ENCODE results near the gene MYCL. TPM values are rescaled to one million over a fixed set of nuclear protein-coding genes. Genes with fewer than 3 reads are reported as not detected.

The MYCL gene
- total and polyA plus RNA-seq, 2 of the 13 experiments (the other 11 are each of a cell fraction or from before 2014, with no cell fraction given), result 0.31 to 1.7 TPM

DNA sequence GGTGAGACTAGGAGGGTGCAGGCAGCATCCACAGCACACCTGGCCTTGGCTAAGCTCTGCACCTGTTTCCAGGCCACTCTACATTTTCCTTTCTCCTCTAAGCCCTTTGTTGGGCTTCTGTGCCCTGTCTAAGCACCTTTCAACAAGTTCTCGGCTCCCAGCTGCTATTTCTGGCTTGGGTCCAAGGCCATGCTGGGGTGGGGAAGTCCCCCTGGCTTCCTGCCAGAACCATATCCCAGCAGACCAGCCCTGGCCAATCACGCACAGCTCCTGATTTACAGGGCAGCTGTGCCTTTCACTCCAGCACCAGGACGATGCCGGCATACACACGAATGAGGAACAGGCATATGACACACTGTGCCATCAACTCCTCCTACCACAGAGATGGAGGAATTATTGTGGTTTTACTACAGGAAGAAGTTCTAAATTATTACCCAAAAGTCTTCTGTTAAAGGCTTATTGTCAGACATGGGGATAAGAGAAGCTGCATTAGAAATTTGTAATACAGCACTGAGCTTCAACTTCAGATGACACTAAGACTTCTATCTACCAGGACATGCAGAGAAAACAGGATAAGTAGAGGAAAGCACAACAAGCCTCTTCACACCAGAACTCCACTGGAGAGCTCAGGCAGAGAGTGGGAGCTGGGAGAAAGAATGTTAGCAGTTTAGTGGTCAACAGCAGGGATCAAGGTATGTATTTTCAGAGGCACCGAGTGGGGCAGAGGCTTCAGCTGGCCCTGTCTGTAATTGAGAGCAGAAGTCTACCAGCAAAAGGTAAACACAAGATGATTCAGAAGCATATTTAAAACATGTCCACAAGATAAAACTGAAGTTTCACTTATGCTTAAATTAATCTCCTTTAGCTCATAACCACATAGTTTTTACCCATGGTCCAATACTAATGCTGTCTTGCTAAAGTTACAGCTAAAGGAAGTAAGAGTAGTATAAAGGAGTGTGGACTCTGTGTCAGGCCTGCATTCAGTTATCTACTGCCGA lies 55.8 kb downstream of the MYCL start (continued):
- TF ChIP-seq ZBTB40 (IDR thresholded peaks at IDR 0.05) (no peak), ZBTB40 (CRISPR knock-in tag; IDR thresholded peaks at IDR 0.05) (no peak; the same call in 1 of the 2 replicates), NONO (IDR thresholded peaks at IDR 0.05) (no peak), NONO (CRISPR knock-in tag; conservative IDR thresholded peaks at IDR 0.05) (0 out of 2 replicates have a peak, but pooled peaks have one; percentile 38), SCMH1 (CRISPR knock-in tag; IDR thresholded peaks at IDR 0.05; ENCODE audit: borderline replicate concordance) (no peak), ZNF430 (CRISPR knock-in tag; IDR thresholded peaks at IDR 0.05) (no peak), SMYD3 (CRISPR knock-in tag; IDR thresholded peaks at IDR 0.05) (no peak), MAFK (conservative IDR thresholded peaks at IDR 0.05 in 1 of 2, IDR thresholded peaks at IDR 0.05 in 1 of 2; ENCODE audit: low read length in 2 of 2) (no peak)
- TF ChIP-seq, protein P1, sequence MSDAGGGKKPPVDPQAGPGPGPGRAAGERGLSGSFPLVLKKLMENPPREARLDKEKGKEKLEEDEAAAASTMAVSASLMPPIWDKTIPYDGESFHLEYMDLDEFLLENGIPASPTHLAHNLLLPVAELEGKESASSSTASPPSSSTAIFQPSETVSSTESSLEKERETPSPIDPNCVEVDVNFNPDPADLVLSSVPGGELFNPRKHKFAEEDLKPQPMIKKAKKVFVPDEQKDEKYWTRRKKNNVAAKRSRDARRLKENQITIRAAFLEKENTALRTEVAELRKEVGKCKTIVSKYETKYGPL (CRISPR knock-in tag; IDR thresholded peaks at IDR 0.05), result no peak
- TF ChIP-seq, protein P2, sequence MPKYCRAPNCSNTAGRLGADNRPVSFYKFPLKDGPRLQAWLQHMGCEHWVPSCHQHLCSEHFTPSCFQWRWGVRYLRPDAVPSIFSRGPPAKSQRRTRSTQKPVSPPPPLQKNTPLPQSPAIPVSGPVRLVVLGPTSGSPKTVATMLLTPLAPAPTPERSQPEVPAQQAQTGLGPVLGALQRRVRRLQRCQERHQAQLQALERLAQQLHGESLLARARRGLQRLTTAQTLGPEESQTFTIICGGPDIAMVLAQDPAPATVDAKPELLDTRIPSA (CRISPR knock-in tag; IDR thresholded peaks at IDR 0.05; ENCODE audit: borderline replicate concordance), result no peak
- TF ChIP-seq, protein P3, sequence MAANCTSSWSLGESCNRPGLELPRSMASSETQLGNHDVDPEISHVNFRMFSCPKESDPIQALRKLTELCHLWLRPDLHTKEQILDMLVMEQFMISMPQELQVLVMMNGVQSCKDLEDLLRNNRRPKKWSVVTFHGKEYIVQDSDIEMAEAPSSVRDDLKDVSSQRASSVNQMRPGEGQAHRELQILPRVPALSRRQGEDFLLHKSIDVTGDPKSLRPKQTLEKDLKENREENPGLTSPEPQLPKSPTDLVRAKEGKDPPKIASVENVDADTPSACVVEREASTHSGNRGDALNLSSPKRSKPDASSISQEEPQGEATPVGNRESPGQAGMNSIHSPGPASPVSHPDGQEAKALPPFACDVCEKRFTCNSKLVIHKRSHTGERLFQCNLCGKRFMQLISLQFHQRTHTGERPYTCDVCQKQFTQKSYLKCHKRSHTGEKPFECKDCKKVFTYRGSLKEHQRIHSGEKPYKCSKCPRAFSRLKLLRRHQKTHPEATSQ (CRISPR knock-in tag; IDR thresholded peaks at IDR 0.05; ENCODE audit: borderline replicate concordance), result no peak
